Liver (tissue), 9 donors: Measurements from ENCODE around the gene LRIT2. TPM values are rescaled to one million over a fixed set of nuclear protein-coding genes. Genes with fewer than 3 reads are reported as not detected.

ENCODE experiments used
- DNase-seq: peaks from one replicate; pipeline ENCODE4 v3.0.0-alpha.2; 2017; ENCODE audit warnings: low spot score
- H3K27ac ChIP-seq, 2 donors: one replicate each; pipeline ENCODE4 v1.7.0; 2013; ENCODE audit warnings: inconsistent platforms in 2 of 2, low read length in 2 of 2, control low read depth in 1 of 2, low read depth in 1 of 2, mild to moderate bottlenecking in 1 of 2
- H3K27me3 ChIP-seq, 4 donors: one replicate each; pipeline versions ENCODE4 v1.6.1 to v1.7.0; 2013; ENCODE audit warnings: low read length in 3 of 4, inconsistent platforms in 1 of 4, mild to moderate bottlenecking in 1 of 4, moderate library complexity in 1 of 4; ENCODE audit not compliant: control insufficient read depth in 4 of 4, insufficient read depth in 4 of 4
- H3K36me3 ChIP-seq, 4 donors: one replicate each; pipeline versions ENCODE4 v1.6.1 to v1.7.0; 2013; ENCODE audit warnings: low read length in 3 of 4, mild to moderate bottlenecking in 3 of 4, low read depth in 1 of 4, moderate library complexity in 1 of 4; ENCODE audit not compliant: control insufficient read depth in 4 of 4, insufficient read depth in 3 of 4
- H3K4me1 ChIP-seq, 4 donors: one replicate each; pipeline versions ENCODE4 v1.6.1 to v1.7.0; 2013; ENCODE audit warnings: low read length in 3 of 4, mild to moderate bottlenecking in 3 of 4, moderate library complexity in 1 of 4; ENCODE audit not compliant: control insufficient read depth in 4 of 4, insufficient read depth in 4 of 4
- H3K4me3 ChIP-seq, 3 donors: one replicate each; pipeline versions ENCODE4 v1.6.1 to v1.7.0; 2013; ENCODE audit warnings: low read length in 3 of 3, control low read depth in 1 of 3, low read depth in 1 of 3, mild to moderate bottlenecking in 1 of 3
- H3K9ac ChIP-seq, 2 donors: one replicate each; pipeline ENCODE4 v1.7.0; 2013; ENCODE audit warnings: low read length in 2 of 2, mild to moderate bottlenecking in 2 of 2, moderate library complexity in 2 of 2, control low read depth in 1 of 2, low read depth in 1 of 2
- H3K9me3 ChIP-seq, 4 donors: one replicate each; pipeline versions ENCODE4 v1.6.1 to v1.7.0; 2013; ENCODE audit warnings: low read length in 3 of 4; ENCODE audit not compliant: control insufficient read depth in 4 of 4
- ATF3 ChIP-seq: IDR thresholded peaks from 2 replicates; pipeline ENCODE4 v1.6.1; 2016; ENCODE audit warnings: antibody characterized with exemption
- CTCF ChIP-seq: fragments of 150-350 bp; IDR thresholded peaks from 2 replicates; pipeline ENCODE4 v1.5.1; 2017; ENCODE audit warnings: improper control_type of control experiment, low read depth, low read length; ENCODE audit not compliant: missing input control
- EGR1 ChIP-seq, 2 donors: IDR thresholded peaks; 2 replicates each; pipeline ENCODE4 v1.6.1; 2016 to 2018; ENCODE audit warnings: antibody characterized with exemption in 2 of 2, low read depth in 2 of 2
- FOXA1 ChIP-seq: IDR thresholded peaks from 2 replicates; pipeline ENCODE4 v1.6.1; 2016; ENCODE audit warnings: antibody characterized with exemption
- FOXA2 ChIP-seq: IDR thresholded peaks from 2 replicates; pipeline ENCODE4 v1.6.1; 2016; ENCODE audit warnings: antibody characterized with exemption
- GABPA ChIP-seq, 2 donors: IDR thresholded peaks in 1 of 2; conservative IDR thresholded peaks in 1 of 2; 2 replicates each; pipeline ENCODE4 v1.6.1; 2016; ENCODE audit warnings: antibody characterized with exemption in 2 of 2, mild to moderate bottlenecking in 1 of 2, moderate library complexity in 1 of 2
- HNF4A ChIP-seq, 2 donors: conservative IDR thresholded peaks; 2 replicates each; pipeline ENCODE4 v1.6.1; 2016; ENCODE audit warnings: antibody characterized with exemption in 2 of 2, mild to moderate bottlenecking in 2 of 2
- HNF4G ChIP-seq: IDR thresholded peaks from 2 replicates; pipeline ENCODE4 v1.6.1; 2016; ENCODE audit warnings: antibody characterized with exemption
- JUND ChIP-seq, 2 donors: IDR thresholded peaks; 2 replicates each; pipeline ENCODE4 v1.6.1; 2016; ENCODE audit warnings: antibody characterized with exemption in 2 of 2
- MAX ChIP-seq: IDR thresholded peaks from 2 replicates; pipeline ENCODE4 v1.6.1; 2016; ENCODE audit warnings: antibody characterized with exemption
- NR2F2 ChIP-seq: IDR thresholded peaks from 2 replicates; pipeline ENCODE4 v1.6.1; 2016; ENCODE audit warnings: antibody characterized with exemption
- RAD21 ChIP-seq, 2 donors: IDR thresholded peaks; 2 replicates each; pipeline ENCODE4 v1.6.1; 2016; ENCODE audit warnings: antibody characterized with exemption in 2 of 2, mild to moderate bottlenecking in 2 of 2
- REST ChIP-seq: IDR thresholded peaks from 2 replicates; pipeline ENCODE4 v1.6.1; 2016; ENCODE audit warnings: antibody characterized with exemption, mild to moderate bottlenecking
- RXRA ChIP-seq, 2 donors: IDR thresholded peaks; 2 replicates each; pipeline ENCODE4 v1.6.1; 2017 to 2018; ENCODE audit warnings: antibody characterized with exemption in 2 of 2, mild to moderate bottlenecking in 1 of 2
- SP1 ChIP-seq: IDR thresholded peaks from 2 replicates; pipeline ENCODE4 v1.6.1; 2018; ENCODE audit warnings: antibody characterized with exemption, mild to moderate bottlenecking
- TAF1 ChIP-seq: conservative IDR thresholded peaks from 2 replicates; pipeline ENCODE4 v1.6.1; 2016; ENCODE audit warnings: antibody characterized with exemption, mild to moderate bottlenecking
- YY1 ChIP-seq: IDR thresholded peaks from 2 replicates; pipeline ENCODE4 v1.6.1; 2016; ENCODE audit warnings: antibody characterized with exemption, mild to moderate bottlenecking
- ZBTB33 ChIP-seq: IDR thresholded peaks from 2 replicates; pipeline ENCODE4 v1.6.1; 2016; ENCODE audit warnings: antibody characterized with exemption
- WGBS: extraction: QIAGEN DNeasy Blood & Tissue Kit; methylation state at CpG from one replicate; pipeline ENCODE4 v1.1.7; 2013; 5-methylcytosine and 5-hydroxymethylcytosine counted together
- polyA plus RNA-seq, 2 donors: library from polyadenylated mRNA; stranded (reverse) in 1 of 2; unstranded in 1 of 2; fragments of 200-250 nt in 1 of 2; fragments of >200 nt in 1 of 2; fragmentation: Nextera tagmentation in 1 of 2; extraction: Ambion mirVana in 1 of 2; gene quantifications; one replicate each; pipeline versions ENCODE4 v1.2.1 to v1.2.3, GENCODE V29; 2013 to 2015
- total RNA-seq, 2 donors: library from RNA; depleted of rRNA; stranded (reverse); fragments of >200 nt; gene quantifications; one replicate each; pipeline ENCODE4 v1.2.3, GENCODE V29; 2014
- donor health status: healthy.
- donor health status: healthy.
- donor health status: healthy.
- donor health status: healthy.
- donor health status: healthy.

Gene LRIT2
- total and polyA plus RNA-seq, 4 donors = not detected

GRCh38 chr10:84261236-84261915, 36.0 kb upstream of the LRIT2 start:
- Histone ChIP-seq H3K9me3 (no peaks in the 10 kb centered on the region), H3K9ac (no peak overlapping the region), H3K36me3 (no peaks in the 10 kb centered on the region), H3K4me1 (peaks cover 0 to 3% (median 0%) of the 10 kb centered on the region in 4 donors), H3K4me3 (no peak overlapping the region), H3K27me3 (no peaks in the 10 kb centered on the region), H3K27ac (no peak overlapping the region)
- WGBS = 81% methylated on average over 7 of the region's 7 CpGs
- no peak for DNase-seq
- TF ChIP-seq TAF1 = no peak
- no peak for TF ChIP-seq HNF4G
- TF ChIP-seq FOXA2 = no peak
- TF ChIP-seq RXRA (IDR thresholded peaks at IDR 0.05) = no peak
- TF ChIP-seq HNF4A (conservative IDR thresholded peaks at IDR 0.05) = no peak
- TF ChIP-seq REST = no peak
- no peak for TF ChIP-seq SP1
- no peak for TF ChIP-seq GABPA (IDR thresholded peaks at IDR 0.05 in 1 of 2, conservative IDR thresholded peaks at IDR 0.05 in 1 of 2)
- no peak for TF ChIP-seq CTCF
- no peak for TF ChIP-seq MAX
- no peak for TF ChIP-seq FOXA1
- TF ChIP-seq JUND (IDR thresholded peaks at IDR 0.05) = no peak
- no peak for TF ChIP-seq EGR1 (IDR thresholded peaks at IDR 0.05; ENCODE audit: low read depth in 2 of 2)
- TF ChIP-seq NR2F2 = no peak
- no peak for TF ChIP-seq ZBTB33
- no peak for TF ChIP-seq ATF3
- TF ChIP-seq YY1 = no peak
- TF ChIP-seq RAD21 (IDR thresholded peaks at IDR 0.05) = no peak
